GM12874 (cell line): ENCODE results near the gene NAV2.

Source experiments
- TF ChIP-seq, protein P1 (sequence below): IDR thresholded peaks from 2 replicates; pipeline ENCODE4 v1.5.1; 2011; ENCODE audit warnings: low read depth, mild to moderate bottlenecking, control low read depth, low read length, moderate library complexity; ENCODE audit not compliant: insufficient read depth

The NAV2 gene

DNA sequence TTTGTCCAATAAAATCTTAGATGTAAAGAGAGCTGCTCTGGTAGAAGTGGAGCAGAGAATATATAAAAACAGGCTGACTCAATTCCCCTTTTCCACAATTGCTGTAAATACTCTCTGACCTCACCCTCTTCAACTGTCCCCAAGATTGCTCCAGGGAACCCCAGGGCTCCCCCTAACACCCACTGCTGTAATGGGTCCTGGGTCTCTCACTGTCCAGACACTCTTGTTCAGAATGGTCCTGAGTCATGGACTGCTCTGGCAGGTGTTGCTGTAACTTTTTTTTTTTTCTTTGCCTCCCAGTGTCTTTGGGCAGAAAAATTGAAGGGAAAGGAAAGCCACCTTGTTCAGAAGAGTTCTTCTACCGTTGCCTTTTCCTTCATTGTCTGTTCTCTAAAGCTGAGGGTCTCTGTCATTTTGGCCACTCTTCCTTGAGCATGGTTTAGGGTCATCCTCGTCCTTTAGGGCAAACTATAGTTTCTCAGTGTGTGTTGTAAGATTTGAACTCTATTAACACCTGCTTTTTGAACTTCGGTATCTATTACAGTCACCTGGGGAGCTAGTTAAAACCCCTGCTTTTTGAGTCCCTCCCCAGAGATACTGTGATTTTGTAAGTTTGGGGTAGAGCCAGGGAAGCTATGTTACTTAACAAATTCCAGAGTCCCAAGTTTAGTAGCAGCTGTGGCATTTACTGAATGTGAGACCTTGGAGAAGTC is 209.5 kb downstream of the NAV2 start:
- TF ChIP-seq, protein P1, sequence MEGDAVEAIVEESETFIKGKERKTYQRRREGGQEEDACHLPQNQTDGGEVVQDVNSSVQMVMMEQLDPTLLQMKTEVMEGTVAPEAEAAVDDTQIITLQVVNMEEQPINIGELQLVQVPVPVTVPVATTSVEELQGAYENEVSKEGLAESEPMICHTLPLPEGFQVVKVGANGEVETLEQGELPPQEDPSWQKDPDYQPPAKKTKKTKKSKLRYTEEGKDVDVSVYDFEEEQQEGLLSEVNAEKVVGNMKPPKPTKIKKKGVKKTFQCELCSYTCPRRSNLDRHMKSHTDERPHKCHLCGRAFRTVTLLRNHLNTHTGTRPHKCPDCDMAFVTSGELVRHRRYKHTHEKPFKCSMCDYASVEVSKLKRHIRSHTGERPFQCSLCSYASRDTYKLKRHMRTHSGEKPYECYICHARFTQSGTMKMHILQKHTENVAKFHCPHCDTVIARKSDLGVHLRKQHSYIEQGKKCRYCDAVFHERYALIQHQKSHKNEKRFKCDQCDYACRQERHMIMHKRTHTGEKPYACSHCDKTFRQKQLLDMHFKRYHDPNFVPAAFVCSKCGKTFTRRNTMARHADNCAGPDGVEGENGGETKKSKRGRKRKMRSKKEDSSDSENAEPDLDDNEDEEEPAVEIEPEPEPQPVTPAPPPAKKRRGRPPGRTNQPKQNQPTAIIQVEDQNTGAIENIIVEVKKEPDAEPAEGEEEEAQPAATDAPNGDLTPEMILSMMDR: no peak

DNA sequence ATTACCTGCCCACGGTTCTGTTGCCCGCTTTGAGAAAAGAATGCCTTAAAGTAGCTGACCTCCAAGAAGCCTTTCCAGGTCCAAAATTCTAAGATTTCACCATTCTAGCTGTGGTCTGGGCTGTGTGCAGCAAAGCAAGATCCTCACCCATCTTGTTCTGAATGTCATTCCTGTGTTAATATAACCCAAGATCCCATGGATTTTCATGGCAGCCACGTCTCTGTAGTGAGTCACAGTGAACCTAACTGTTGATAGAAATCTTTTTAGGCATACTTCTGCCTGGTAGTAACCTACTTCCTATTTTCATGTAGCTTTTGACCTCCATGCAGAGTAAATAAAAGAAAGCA is 210.0 kb downstream of the NAV2 start:
- TF ChIP-seq, protein P1: no peak

DNA sequence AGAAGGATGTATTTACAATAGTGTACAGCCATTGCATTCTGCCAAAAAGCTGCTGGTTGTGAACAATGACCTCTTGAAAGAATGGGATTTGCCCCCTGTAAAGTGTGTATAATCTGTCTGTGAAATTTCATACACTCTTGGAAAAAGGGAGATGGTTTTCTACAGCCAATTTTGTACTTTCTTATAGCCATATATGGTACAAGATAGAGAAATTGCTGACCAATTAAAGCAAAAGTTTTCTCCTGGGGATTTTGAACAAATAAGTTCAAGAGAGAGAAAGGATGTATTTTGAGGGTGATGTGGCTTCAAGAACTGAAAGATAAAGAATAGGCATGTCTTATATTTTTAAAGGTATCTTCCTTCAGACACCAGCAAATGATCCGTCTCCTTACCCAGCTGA is 211.0 kb downstream of the NAV2 start:
- TF ChIP-seq, protein P1: no peak

DNA sequence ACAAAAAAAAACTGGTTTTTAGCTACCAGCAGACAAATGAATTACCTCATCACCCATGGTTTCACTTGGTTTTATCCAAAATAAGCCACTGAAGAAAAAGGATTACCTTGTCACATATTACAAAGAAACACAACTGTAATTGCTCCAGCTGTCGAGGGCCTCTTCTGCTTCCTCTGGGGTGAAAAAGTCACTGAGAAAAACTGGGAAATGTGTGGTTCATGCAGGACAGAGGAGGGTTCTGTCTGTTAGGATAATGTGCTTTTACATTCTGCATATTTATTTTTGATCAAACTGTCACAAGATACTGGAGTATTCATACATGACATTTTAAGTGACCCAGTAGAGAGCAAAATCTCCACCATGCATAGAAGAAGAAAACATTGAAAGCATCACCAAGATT is 211.7 kb downstream of the NAV2 start:
- TF ChIP-seq, protein P1: no peak

DNA sequence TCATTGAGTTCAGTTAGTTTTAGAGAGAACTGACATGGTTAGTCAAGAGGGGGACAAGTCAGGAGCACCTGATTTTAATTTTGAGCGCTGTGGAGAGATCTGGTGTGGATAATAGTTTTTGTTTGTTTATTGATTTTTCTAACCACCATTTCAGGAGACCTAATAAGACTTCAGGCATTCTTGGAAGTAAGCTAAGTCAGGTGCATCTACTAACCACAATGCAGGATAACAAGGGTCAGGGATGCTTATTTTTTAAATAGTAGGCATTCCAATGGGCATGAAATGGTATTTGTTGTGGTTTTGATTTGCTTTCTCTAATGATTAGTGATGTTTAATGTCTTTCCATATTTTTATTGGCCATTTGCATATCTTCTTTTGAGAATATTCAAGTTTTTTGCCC is 212.1 kb downstream of the NAV2 start:
- TF ChIP-seq, protein P1: no peak

DNA sequence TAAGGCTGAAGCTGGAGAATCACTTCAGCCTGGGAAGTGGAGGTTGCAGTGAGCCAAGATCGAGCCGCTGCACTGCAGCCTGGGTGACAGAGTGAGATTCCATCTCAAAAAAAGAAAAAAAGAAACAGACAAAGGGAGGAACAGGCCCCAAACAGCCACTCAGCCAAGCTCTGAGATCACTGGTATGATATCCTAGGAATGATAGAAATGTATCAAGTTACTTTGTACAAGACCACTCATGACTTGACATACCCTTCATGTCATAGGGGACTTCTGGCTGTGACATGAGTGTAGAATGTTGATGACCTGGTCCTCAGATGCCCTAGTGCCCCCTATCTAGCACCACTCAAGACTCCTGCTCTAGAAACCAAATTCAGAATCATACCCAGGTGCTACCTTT is 216.5 kb downstream of the NAV2 start:
- TF ChIP-seq, protein P1: no peak

DNA sequence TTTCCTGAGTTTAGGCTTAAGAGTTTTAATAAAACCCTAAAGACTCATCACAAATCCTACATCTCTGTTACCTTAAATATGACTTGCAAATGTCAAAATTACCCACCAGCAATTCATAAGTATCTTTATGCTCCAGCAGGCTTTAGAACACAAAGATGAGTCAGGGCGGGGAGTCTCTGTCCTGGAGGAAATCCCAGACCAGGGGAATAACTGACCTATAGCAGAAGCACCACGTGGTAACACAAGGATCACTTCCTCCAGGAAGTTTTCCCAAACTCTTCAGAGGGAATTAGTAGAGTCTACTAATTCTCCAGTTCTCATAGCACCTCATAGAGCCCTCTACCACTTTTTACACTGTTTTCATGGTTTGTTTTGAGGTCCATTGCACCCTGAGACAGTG is 217.0 kb downstream of the NAV2 start:
- TF ChIP-seq, protein P1: no peak
